OCI-LY3 (cell line): ENCODE measurements around the gene RAPGEF3.

Source experiments
- H2AFZ ChIP-seq: fragments of 200-600, 300-600 bp; shearing (Covaris generic); 2 replicates; pipeline ENCODE4 v1.6.0; 2014; ENCODE audit warnings: antibody characterized with exemption, low read depth, low read length
- H3K27ac ChIP-seq: fragments of 200-600, 300-600 bp; sonication (generic); 2 replicates; pipeline ENCODE4 v1.5.1; 2014; ENCODE audit warnings: mild to moderate bottlenecking, low read length, moderate library complexity, mixed read lengths
- H3K27me3 ChIP-seq: fragments of 200-600, 300-600 bp; sonication (generic); 2 replicates; pipeline ENCODE4 v1.6.1; 2014; ENCODE audit warnings: low read depth, low read length, mixed read lengths
- H3K36me3 ChIP-seq: fragments of 200-600, 300-600 bp; sonication (generic); replicated peaks from 2 replicates; pipeline ENCODE3; 2014; ENCODE audit warnings: low read depth, low read length, mixed read lengths
- H3K4me1 ChIP-seq: fragments of 300-600, 200-600 bp; sonication (generic); 2 replicates; pipeline ENCODE4 v1.6.1; 2014; ENCODE audit warnings: low read length, mixed read lengths
- H3K4me2 ChIP-seq: fragments of 200-600, 300-600 bp; sonication (generic); 2 replicates; pipeline ENCODE4 v1.6.1; 2014; ENCODE audit warnings: low read length, mixed read lengths
- H3K4me3 ChIP-seq: fragments of 300-600, 200-600 bp; sonication (generic); 2 replicates; pipeline ENCODE4 v1.5.1; 2014; ENCODE audit warnings: antibody characterized with exemption, mild to moderate bottlenecking, low read length, moderate library complexity
- H3K79me2 ChIP-seq: fragments of 300-600, 200-600 bp; shearing (Covaris generic); 2 replicates; pipeline ENCODE4 v1.6.1; 2014; ENCODE audit warnings: mild to moderate bottlenecking, low read length, mixed read lengths
- H3K9ac ChIP-seq: fragments of 300-600, 200-600 bp; shearing (Covaris generic); 2 replicates; pipeline ENCODE4 v1.6.0; 2014; ENCODE audit warnings: mild to moderate bottlenecking, low read length, moderate library complexity
- H3K9me3 ChIP-seq: fragments of 200-600, 300-600 bp; shearing (Covaris generic); 2 replicates; pipeline ENCODE4 v1.6.1; 2014; ENCODE audit warnings: low read length, mixed read lengths; ENCODE audit not compliant: insufficient read depth
- H4K20me1 ChIP-seq: fragments of 200-600, 300-600 bp; sonication (generic); 2 replicates; pipeline ENCODE4 v1.6.1; 2016; ENCODE audit warnings: low read length, mixed read lengths; ENCODE audit not compliant: insufficient read depth
- CTCF ChIP-seq: fragments of 200-600, 300-600 bp; sonication (generic); IDR thresholded peaks from 2 replicates; pipeline ENCODE4 v1.5.1; 2014; ENCODE audit warnings: antibody characterized with exemption, low read length, low read depth
- EZH2phosphoT487 ChIP-seq: fragments of 200-600 bp; shearing (Covaris generic); IDR thresholded peaks from 2 replicates; pipeline ENCODE4 v1.6.1; 2018; ENCODE audit warnings: antibody characterized with exemption, mixed run types, low read depth

Gene RAPGEF3

GRCh38 chr12:47769234-47770085 is 10.8 kb upstream of the RAPGEF3 start:
- H3K4me1 ChIP-seq: peaks cover 15% of the 10 kb centered on the region
- TF ChIP-seq CTCF (no peak), EZH2phosphoT487 (no peak)
- H3K27me3 ChIP-seq: peaks cover 9% of the 10 kb centered on the region
- no peak overlapping the region for H3K9ac ChIP-seq
- H3K4me3 ChIP-seq: no peak overlapping the region
- H3K27ac ChIP-seq: no peak overlapping the region
- no peaks in the 10 kb centered on the region for H4K20me1 ChIP-seq
- H3K36me3 ChIP-seq: no peaks in the 10 kb centered on the region
- H3K4me2 ChIP-seq: no peak overlapping the region
- no peaks in the 10 kb centered on the region for H3K9me3 ChIP-seq
- peaks cover 6% of the 10 kb centered on the region; the same call in 1 of the 2 replicates for H3K79me2 ChIP-seq
- H2AFZ ChIP-seq: no peak overlapping the region

GRCh38 chr12:47768323-47768811 is 9.7 kb upstream of the RAPGEF3 start:
- H3K27ac ChIP-seq: no peak overlapping the region
- H3K9me3 ChIP-seq: no peaks in the 10 kb centered on the region
- H4K20me1 ChIP-seq: no peaks in the 10 kb centered on the region
- no peak overlapping the region for H3K4me3 ChIP-seq
- no peaks in the 10 kb centered on the region for H3K36me3 ChIP-seq
- peaks cover 12% of the 10 kb centered on the region for H3K4me1 ChIP-seq
- H3K27me3 ChIP-seq: peaks cover 9% of the 10 kb centered on the region
- H3K4me2 ChIP-seq: no peak overlapping the region
- TF ChIP-seq CTCF (no peak), EZH2phosphoT487 (no peak)
- H3K79me2 ChIP-seq: no peaks in the 10 kb centered on the region
- H3K9ac ChIP-seq: no peak overlapping the region
- no peak overlapping the region for H2AFZ ChIP-seq

GRCh38 chr12:47767216-47767724 is 8.6 kb upstream of the RAPGEF3 start:
- H3K27ac ChIP-seq: no peak overlapping the region
- H3K36me3 ChIP-seq: no peaks in the 10 kb centered on the region
- no peaks in the 10 kb centered on the region for H3K9me3 ChIP-seq
- no peaks in the 10 kb centered on the region for H4K20me1 ChIP-seq
- peaks cover 8% of the 10 kb centered on the region for H3K4me1 ChIP-seq
- H3K9ac ChIP-seq: no peak overlapping the region
- H3K27me3 ChIP-seq: peaks cover 9% of the 10 kb centered on the region
- no peaks in the 10 kb centered on the region for H3K79me2 ChIP-seq
- no peak overlapping the region for H2AFZ ChIP-seq
- TF ChIP-seq CTCF (peak; percentile 81), EZH2phosphoT487 (no peak)
- H3K4me2 ChIP-seq: no peak overlapping the region
- H3K4me3 ChIP-seq: no peak overlapping the region

- Histone ChIP-seq H3K9ac (no peak overlapping the region), H3K9me3 (no peaks in the 10 kb centered on the region), H3K36me3 (no peaks in the 10 kb centered on the region), H4K20me1 (no peaks in the 10 kb centered on the region), H3K27ac (no peak overlapping the region), H3K4me2 (no peak overlapping the region), H3K79me2 (no peaks in the 10 kb centered on the region), H3K4me3 (no peak overlapping the region), H2AFZ (no peak overlapping the region), H3K4me1 (peaks cover 4% of the 10 kb centered on the region; the same call in 1 of the 2 replicates), H3K27me3 (peaks cover 9% of the 10 kb centered on the region)
- no peak for TF ChIP-seq CTCF
- no peak for TF ChIP-seq EZH2phosphoT487
Observed at GRCh38 chr12:47766502-47767215, 8.0 kb upstream of the RAPGEF3 start.
